GM12878 (cell line): ENCODE data around the gene PPP1R7. TPM values are rescaled to one million over a fixed set of nuclear protein-coding genes. Genes with fewer than 3 reads are reported as not detected.

ENCODE experiments used
- ATAC-seq: fragments of 200-7000 bp; cut with Tn5 transposase; 3 replicates; pipeline ENCODE4 v1.9.1; 2020; ENCODE audit warnings: mild to moderate bottlenecking, moderate library complexity
- BruUV-seq: library from RNA; stranded (reverse); fragments of 400-500 nt; replicated peaks from 2 replicates; lab custom pipeline; 2021; lab: Mats Ljungman, UMichigan
- CTCF ChIA-PET: fragments of 300-600 bp; sonication (Branson Sonifier 250); formaldehyde crosslinking; extraction: SDS; loops from one replicate; lab custom pipeline; 2021; ENCODE audit warnings: inconsistent platforms; lab: Yijun Ruan, JAX
- POLR2A ChIA-PET: fragments of 350-600 bp; formaldehyde crosslinking; extraction: SDS; loops from one replicate; lab custom pipeline; 2021; ENCODE audit warnings: inconsistent platforms; lab: Charles Lee
- RAD21 ChIA-PET: fragments of 300-600 bp; sonication (Branson Sonifier 250); formaldehyde crosslinking; loops from one replicate; lab custom pipeline; 2023; ENCODE audit warnings: antibody characterized with exemption; ENCODE audit not compliant: unreplicated experiment; lab: Charles Lee
- SMC1A ChIA-PET: fragments of 300-600 bp; sonication (Branson Sonifier 250); formaldehyde crosslinking; loops from one replicate; lab custom pipeline; 2023; ENCODE audit not compliant: unreplicated experiment, uncharacterized antibody; lab: Charles Lee
- DNase-seq: peaks from one replicate; pipeline ENCODE4 v3.0.0-alpha.2; 2011; ENCODE audit warnings: low read depth, low spot score
- FAIRE-seq: peaks from 3 replicates; lab custom pipeline; 2011; peaks lifted over from hg19 to GRCh38; lab: Jason Lieb, UNC
- H2AFZ ChIP-seq: 2 replicates; pipeline ENCODE4 v1.6.0; 2011; ENCODE audit warnings: low read depth, low read length, control low read depth; ENCODE audit not compliant: control insufficient read depth
- H3K27ac ChIP-seq: 2 replicates; pipeline ENCODE4 v1.5.1; 2011; ENCODE audit warnings: control low read depth; ENCODE audit not compliant: control insufficient read depth, insufficient read depth
- H3K27me3 ChIP-seq, 2 experiments: replicated peaks in 1 of 2; 2 replicates each; pipeline versions ENCODE4 v1.6.0 to v1.6.1; 2011; ENCODE audit warnings: low read length in 1 of 2; ENCODE audit not compliant: control insufficient read depth in 2 of 2, insufficient read depth in 2 of 2
- H3K36me3 ChIP-seq, 2 experiments: 2 replicates each; pipeline ENCODE4 v1.5.1; 2011; ENCODE audit warnings: low read length in 1 of 2; ENCODE audit not compliant: control insufficient read depth in 2 of 2, insufficient read depth in 2 of 2
- H3K4me1 ChIP-seq: 2 replicates; pipeline ENCODE4 v1.6.1; 2011; ENCODE audit warnings: mild to moderate bottlenecking, low read length, moderate library complexity, mixed read lengths; ENCODE audit not compliant: control insufficient read depth, insufficient read depth
- H3K4me2 ChIP-seq: 2 replicates; pipeline ENCODE4 v1.6.0; 2011; ENCODE audit warnings: control low read depth; ENCODE audit not compliant: control insufficient read depth, insufficient read depth
- H3K4me3 ChIP-seq: fragments of 200-600 bp; sonication (generic); 2 replicates; pipeline ENCODE4 v1.5.1; 2016
- H3K79me2 ChIP-seq: 2 replicates; pipeline ENCODE4 v1.6.0; 2011; ENCODE audit warnings: low read length; ENCODE audit not compliant: control insufficient read depth, insufficient read depth
- H3K9ac ChIP-seq: 2 replicates; pipeline ENCODE4 v1.8.0; 2011; ENCODE audit warnings: low read length, control low read depth, mixed read lengths; ENCODE audit not compliant: control insufficient read depth, insufficient read depth
- H3K9me3 ChIP-seq: replicated peaks from 3 replicates; pipeline ENCODE4 v1.5.1; 2011; ENCODE audit warnings: mild to moderate bottlenecking, low read length; ENCODE audit not compliant: control insufficient read depth, insufficient read depth
- H4K20me1 ChIP-seq: 2 replicates; pipeline ENCODE4 v1.6.0; 2011; ENCODE audit not compliant: control insufficient read depth, insufficient read depth
- ASH2L ChIP-seq: fragments of 300-600, 200-600 bp; sonication (generic); IDR thresholded peaks from 2 replicates; pipeline ENCODE4 v1.6.1; 2017; ENCODE audit warnings: low read depth, mild to moderate bottlenecking, borderline replicate concordance
- MEF2A ChIP-seq: IDR thresholded peaks from 2 replicates; pipeline ENCODE4 v1.6.1; 2011; ENCODE audit warnings: low read depth, mild to moderate bottlenecking, low read length, moderate library complexity; ENCODE audit not compliant: insufficient read depth
- NBN ChIP-seq: fragments of 450-650 bp; IDR thresholded peaks from 2 replicates; pipeline ENCODE4 v1.6.1; 2016
- PAX5 ChIP-seq: IDR thresholded peaks from 2 replicates; pipeline ENCODE4 v1.6.1; 2011; ENCODE audit warnings: low read depth, low read length, borderline replicate concordance
- PML ChIP-seq: IDR thresholded peaks from 2 replicates; pipeline ENCODE4 v1.6.1; 2012; ENCODE audit warnings: low read length, inconsistent platforms
- POLR2A ChIP-seq: IDR thresholded peaks from 2 replicates; pipeline ENCODE4 v1.6.1; 2011; ENCODE audit warnings: low read depth, mild to moderate bottlenecking, low read length
- RBBP5 ChIP-seq: fragments of 200-600 bp; sonication (generic); conservative IDR thresholded peaks from 2 replicates; pipeline ENCODE4 v1.6.1; 2016
- ZNF274 ChIP-seq: IDR thresholded peaks from one replicate; pipeline ENCODE4 v1.8.0; 2011; ENCODE audit not compliant: insufficient read length, insufficient read depth
- WGBS: methylation state at CpG from one replicate; pipeline ENCODE4 v1.1.6; 2016; ENCODE audit warnings: low lambda C conversion rate; ENCODE audit not compliant: insufficient replicate concordance, insufficient coverage; ENCODE audit errors: missing lambda C conversion rate; 5-methylcytosine and 5-hydroxymethylcytosine counted together
- in situ Hi-C: fragments of 300-500 bp; cut with MboI; formaldehyde crosslinking; loops from 9 replicates; pipeline ENCODE4 v1.14.3; 2018; ENCODE audit warnings: mixed read lengths
- intact Hi-C: fragments of 100-400 bp; cut with micrococcal nuclease; formaldehyde crosslinking; loops from one replicate; pipeline ENCODE4 v1.14.2; 2022; ENCODE audit not compliant: unreplicated experiment
- polyA plus RNA-seq, 11 experiments: library from polyadenylated mRNA; depleted of rRNA in 4 of 11; unstranded in 6 of 11; stranded (reverse) in 5 of 11; fragments of >200 nt; fragmentation: Nextera tagmentation in 4 of 11; fragmentation: Illumina TruSeq in 1 of 11; extraction: Ambion mirVana in 4 of 11; extraction: Trizol in 1 of 11; gene quantifications; 1 replicate in 1 of 11; 2 replicates in 10 of 11; pipeline versions ENCODE4 v1.2.1 to v1.2.3, GENCODE V29; 2011 to 2016; ENCODE audit warnings: inconsistent platforms in 2 of 11, missing spikeins in 2 of 11, low read depth in 1 of 11
- total RNA-seq, 4 experiments: library from RNA; depleted of rRNA in 3 of 4; stranded (reverse); fragments of >200 nt in 3 of 4; fragmentation: Illumina TruSeq in 1 of 4; extraction: Trizol in 1 of 4; gene quantifications; 2 replicates each; pipeline versions ENCODE4 v1.2.1 to v1.2.3, GENCODE V29; 2013 to 2021
- TF ChIP-seq, protein P1 (sequence below): fragments of 450-650 bp; IDR thresholded peaks from 2 replicates; pipeline ENCODE4 v1.6.1; 2016; ENCODE audit warnings: mild to moderate bottlenecking, moderate library complexity, borderline replicate concordance

Gene PPP1R7
- total and polyA plus RNA-seq, 10 of the 15 experiments (the other 5 are each of a cell fraction or from before 2014, with no cell fraction given), result 78.5 to 174 (median 93.7) TPM

DNA sequence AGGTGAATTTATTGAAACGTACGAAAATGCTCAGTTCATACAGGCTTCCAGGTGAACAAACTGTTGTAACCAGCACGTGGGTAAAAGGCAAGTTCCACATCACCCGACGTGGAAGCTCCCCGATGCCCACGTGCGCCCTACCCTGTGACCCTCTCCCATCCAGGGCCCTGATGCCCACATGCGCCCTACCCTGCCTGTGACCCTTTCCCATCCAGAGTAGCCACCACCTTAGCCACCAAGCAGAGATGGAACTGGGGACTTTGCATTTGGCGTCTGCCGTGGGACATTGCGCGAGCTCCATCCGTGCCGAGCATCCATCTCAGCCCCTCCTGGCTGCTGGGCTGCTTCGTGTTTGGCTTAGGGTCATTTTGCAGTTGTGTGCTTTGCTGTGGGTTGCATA lies 75.7 kb downstream of the PPP1R7 start:
- DNase-seq, result no peak
- ChIA-PET RAD21 (no interaction called here), CTCF (no interaction called here)
- ATAC-seq, result no peak
- TF ChIP-seq, protein P1, sequence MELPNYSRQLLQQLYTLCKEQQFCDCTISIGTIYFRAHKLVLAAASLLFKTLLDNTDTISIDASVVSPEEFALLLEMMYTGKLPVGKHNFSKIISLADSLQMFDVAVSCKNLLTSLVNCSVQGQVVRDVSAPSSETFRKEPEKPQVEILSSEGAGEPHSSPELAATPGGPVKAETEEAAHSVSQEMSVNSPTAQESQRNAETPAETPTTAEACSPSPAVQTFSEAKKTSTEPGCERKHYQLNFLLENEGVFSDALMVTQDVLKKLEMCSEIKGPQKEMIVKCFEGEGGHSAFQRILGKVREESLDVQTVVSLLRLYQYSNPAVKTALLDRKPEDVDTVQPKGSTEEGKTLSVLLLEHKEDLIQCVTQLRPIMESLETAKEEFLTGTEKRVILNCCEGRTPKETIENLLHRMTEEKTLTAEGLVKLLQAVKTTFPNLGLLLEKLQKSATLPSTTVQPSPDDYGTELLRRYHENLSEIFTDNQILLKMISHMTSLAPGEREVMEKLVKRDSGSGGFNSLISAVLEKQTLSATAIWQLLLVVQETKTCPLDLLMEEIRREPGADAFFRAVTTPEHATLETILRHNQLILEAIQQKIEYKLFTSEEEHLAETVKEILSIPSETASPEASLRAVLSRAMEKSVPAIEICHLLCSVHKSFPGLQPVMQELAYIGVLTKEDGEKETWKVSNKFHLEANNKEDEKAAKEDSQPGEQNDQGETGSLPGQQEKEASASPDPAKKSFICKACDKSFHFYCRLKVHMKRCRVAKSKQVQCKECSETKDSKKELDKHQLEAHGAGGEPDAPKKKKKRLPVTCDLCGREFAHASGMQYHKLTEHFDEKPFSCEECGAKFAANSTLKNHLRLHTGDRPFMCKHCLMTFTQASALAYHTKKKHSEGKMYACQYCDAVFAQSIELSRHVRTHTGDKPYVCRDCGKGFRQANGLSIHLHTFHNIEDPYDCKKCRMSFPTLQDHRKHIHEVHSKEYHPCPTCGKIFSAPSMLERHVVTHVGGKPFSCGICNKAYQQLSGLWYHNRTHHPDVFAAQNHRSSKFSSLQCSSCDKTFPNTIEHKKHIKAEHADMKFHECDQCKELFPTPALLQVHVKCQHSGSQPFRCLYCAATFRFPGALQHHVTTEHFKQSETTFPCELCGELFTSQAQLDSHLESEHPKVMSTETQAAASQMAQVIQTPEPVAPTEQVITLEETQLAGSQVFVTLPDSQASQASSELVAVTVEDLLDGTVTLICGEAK, result no peak
- no peak for TF ChIP-seq ZNF274
- TF ChIP-seq POLR2A, result peak; percentile 59
- TF ChIP-seq MEF2A, result no peak
- TF ChIP-seq ASH2L, result no peak
- no peak for TF ChIP-seq RBBP5
- no peak for TF ChIP-seq PML
- TF ChIP-seq NBN, result no peak
- TF ChIP-seq PAX5, result no peak
- TF ChIP-seq, all 136 proteins: peak for 1
- in situ Hi-C loops (no loop called here), intact Hi-C loops (no loop called here)
- no TSS peak for BruUV-seq
- SMC1A ChIA-PET, result no interaction called here
- H3K9me3 ChIP-seq, result no peaks in the 10 kb centered on the region
- no peak overlapping the region for H3K4me2 ChIP-seq
- H3K4me3 ChIP-seq, result no peak overlapping the region
- FAIRE-seq, result no peak
- POLR2A ChIA-PET, result no interaction called here
- H2AFZ ChIP-seq, result no peak overlapping the region
- H3K4me1 ChIP-seq, result no peaks in the 10 kb centered on the region
- H3K27me3 ChIP-seq, result no peaks in the 10 kb centered on the region
- H4K20me1 ChIP-seq, result no peaks in the 10 kb centered on the region
- no peak overlapping the region for H3K27ac ChIP-seq
- WGBS, result 95% methylated on average over 16 of the region's 16 CpGs
- H3K79me2 ChIP-seq, result no peaks in the 10 kb centered on the region
- peaks cover 17 to 28% of the 10 kb centered on the region in 2 experiments for H3K36me3 ChIP-seq
- no peak overlapping the region for H3K9ac ChIP-seq
